HL-60 (cell line): ENCODE measurements around the gene ANKH.

ENCODE experiments used
- CTCF ChIP-seq: IDR thresholded peaks from one replicate; pipeline ENCODE4 v1.5.1; 2011; ENCODE audit warnings: low read length, control low read depth, inconsistent platforms; ENCODE audit not compliant: insufficient read depth
- GABPA ChIP-seq: IDR thresholded peaks from 2 replicates; pipeline ENCODE4 v1.6.1; 2012; ENCODE audit warnings: low read depth
- POLR2AphosphoS5 ChIP-seq: IDR thresholded peaks from 2 replicates; pipeline ENCODE4 v1.6.1; 2012; ENCODE audit warnings: low read depth
- REST ChIP-seq: IDR thresholded peaks from 2 replicates; pipeline ENCODE4 v1.6.1; 2012; ENCODE audit warnings: low read depth; ENCODE audit not compliant: insufficient replicate concordance

- TF ChIP-seq POLR2AphosphoS5 (no peak), CTCF (no peak), GABPA (no peak), REST (no peak)
These were observed 2.3 kb downstream of the ANKH start for GRCh38 chr5:14869233-14869632.
